Hepatocyte (in vitro differentiated cells): Measurements from ENCODE around the gene TBC1D5. TPM values are rescaled to one million over a fixed set of nuclear protein-coding genes. Genes with fewer than 3 reads are reported as not detected.
"Not testable (repeated sequence)": the region's sequence is repeated elsewhere in the genome, so short reads cannot be mapped to it uniquely, and the experiment has no call there.

Source experiments
- DNase-seq: peaks from one replicate; pipeline ENCODE4 v3.0.0-alpha.2; 2016; ENCODE audit warnings: low spot score
- H2AFZ ChIP-seq: fragments of 200-600 bp; sonication (generic); 2 replicates; pipeline ENCODE4 v1.6.0; 2016; ENCODE audit warnings: antibody characterized with exemption, mild to moderate bottlenecking
- H3K27ac ChIP-seq: fragments of 200-600 bp; sonication (generic); 2 replicates; pipeline ENCODE4 v1.5.1; 2016; ENCODE audit warnings: mild to moderate bottlenecking
- H3K27me3 ChIP-seq: fragments of 200-600 bp; sonication (generic); 2 replicates; pipeline ENCODE4 v1.6.1; 2016
- H3K36me3 ChIP-seq: fragments of 200-600 bp; sonication (generic); replicated peaks from 2 replicates; pipeline ENCODE4 v1.5.1; 2016; ENCODE audit warnings: low read depth; ENCODE audit not compliant: insufficient read depth
- H3K4me1 ChIP-seq: fragments of 200-600 bp; sonication (generic); 2 replicates; pipeline ENCODE4 v1.5.1; 2016; ENCODE audit warnings: mild to moderate bottlenecking, moderate library complexity; ENCODE audit not compliant: insufficient read depth
- H3K4me2 ChIP-seq: fragments of 200-600 bp; sonication (generic); 2 replicates; pipeline ENCODE4 v1.6.0; 2016
- H3K4me3 ChIP-seq: fragments of 200-600 bp; sonication (generic); 2 replicates; pipeline ENCODE4 v1.5.1; 2016; ENCODE audit warnings: mild to moderate bottlenecking
- H3K79me2 ChIP-seq: fragments of 200-600 bp; sonication (generic); 2 replicates; pipeline ENCODE4 v1.6.0; 2017; ENCODE audit warnings: mild to moderate bottlenecking
- H3K9me2 ChIP-seq: fragments of 200-600 bp; sonication (generic); replicated peaks from 2 replicates; pipeline ENCODE4 v1.6.0; 2017; ENCODE audit warnings: mild to moderate bottlenecking; ENCODE audit not compliant: insufficient read depth
- H3K9me3 ChIP-seq: fragments of 200-600 bp; sonication (generic); 2 replicates; pipeline ENCODE4 v1.5.1; 2016; ENCODE audit warnings: low read depth, mild to moderate bottlenecking
- H4K20me1 ChIP-seq: fragments of 200-600 bp; sonication (generic); 2 replicates; pipeline ENCODE4 v1.6.0; 2016; ENCODE audit warnings: mild to moderate bottlenecking; ENCODE audit not compliant: insufficient read depth, poor library complexity, severe bottlenecking
- EZH2 ChIP-seq: fragments of 200-600 bp; sonication (generic); IDR thresholded peaks from 2 replicates; pipeline ENCODE4 v1.6.1; 2016; ENCODE audit warnings: antibody characterized with exemption, mild to moderate bottlenecking, borderline replicate concordance
- EZH2phosphoT487 ChIP-seq: fragments of 200-600 bp; sonication (generic); IDR thresholded peaks from one replicate; pipeline ENCODE4 v1.6.1; 2018; ENCODE audit warnings: antibody characterized with exemption, mild to moderate bottlenecking, low read depth, moderate library complexity; ENCODE audit not compliant: unreplicated experiment, severe bottlenecking
- whole genome bisulfite sequencing: methylation state at CpG from one replicate; pipeline ENCODE4 v1.1.6; 2016; ENCODE audit warnings: low lambda C conversion rate; ENCODE audit errors: missing lambda C conversion rate; 5-methylcytosine and 5-hydroxymethylcytosine counted together
- polyA plus RNA-seq: library from polyadenylated mRNA; unstranded; fragments of >200 nt; fragmentation: Nextera tagmentation; extraction: Ambion mirVana; gene quantifications from 2 replicates; pipeline ENCODE4 v1.2.1, GENCODE V29; 2016
- total RNA-seq: library from RNA; depleted of rRNA; stranded (reverse); fragments of >200 nt; gene quantifications from 2 replicates; pipeline ENCODE4 v1.2.3, GENCODE V29; 2014
- TF ChIP-seq, protein P1 (sequence below): fragments of 200-600 bp; sonication (generic); IDR thresholded peaks from 2 replicates; pipeline ENCODE4 v1.5.1; 2016; ENCODE audit warnings: antibody characterized with exemption, mild to moderate bottlenecking; ENCODE audit not compliant: poor library complexity

The TBC1D5 gene
- total and polyA plus RNA-seq, 2 experiments from 2014 or later, result 17.0 to 64.2 TPM

DNA sequence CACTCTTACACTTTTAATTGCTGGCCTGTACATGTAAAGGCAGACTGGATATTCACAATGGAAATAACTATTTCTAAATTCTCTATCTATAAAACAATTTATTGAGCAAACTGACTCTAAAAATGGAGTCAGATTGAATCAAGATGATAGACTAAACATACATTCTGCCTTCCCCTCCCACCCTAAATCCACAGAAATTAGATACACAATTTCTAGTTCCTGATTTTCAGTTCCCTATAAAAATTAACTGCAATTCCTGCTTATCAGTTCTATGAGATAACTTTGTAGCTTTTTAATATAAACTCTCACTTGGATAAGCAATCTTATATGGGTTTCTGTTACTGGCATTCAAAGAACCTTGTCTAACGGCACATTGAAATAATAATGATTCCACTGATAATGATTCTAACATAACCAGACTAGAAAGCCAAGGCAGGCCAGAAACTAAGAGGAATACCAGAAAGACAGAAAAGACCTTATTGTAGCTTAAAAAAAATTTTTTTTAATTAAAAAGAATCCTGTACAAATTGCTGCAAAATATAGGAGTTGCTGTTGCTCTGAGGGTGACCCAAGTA, 33.1 kb downstream of the TBC1D5 start:
- peaks cover 15% of the 10 kb centered on the region for H3K79me2 ChIP-seq
- H3K9me2 ChIP-seq, result no peaks in the 10 kb centered on the region
- TF ChIP-seq, protein P1, sequence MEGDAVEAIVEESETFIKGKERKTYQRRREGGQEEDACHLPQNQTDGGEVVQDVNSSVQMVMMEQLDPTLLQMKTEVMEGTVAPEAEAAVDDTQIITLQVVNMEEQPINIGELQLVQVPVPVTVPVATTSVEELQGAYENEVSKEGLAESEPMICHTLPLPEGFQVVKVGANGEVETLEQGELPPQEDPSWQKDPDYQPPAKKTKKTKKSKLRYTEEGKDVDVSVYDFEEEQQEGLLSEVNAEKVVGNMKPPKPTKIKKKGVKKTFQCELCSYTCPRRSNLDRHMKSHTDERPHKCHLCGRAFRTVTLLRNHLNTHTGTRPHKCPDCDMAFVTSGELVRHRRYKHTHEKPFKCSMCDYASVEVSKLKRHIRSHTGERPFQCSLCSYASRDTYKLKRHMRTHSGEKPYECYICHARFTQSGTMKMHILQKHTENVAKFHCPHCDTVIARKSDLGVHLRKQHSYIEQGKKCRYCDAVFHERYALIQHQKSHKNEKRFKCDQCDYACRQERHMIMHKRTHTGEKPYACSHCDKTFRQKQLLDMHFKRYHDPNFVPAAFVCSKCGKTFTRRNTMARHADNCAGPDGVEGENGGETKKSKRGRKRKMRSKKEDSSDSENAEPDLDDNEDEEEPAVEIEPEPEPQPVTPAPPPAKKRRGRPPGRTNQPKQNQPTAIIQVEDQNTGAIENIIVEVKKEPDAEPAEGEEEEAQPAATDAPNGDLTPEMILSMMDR, result no peak
- TF ChIP-seq EZH2phosphoT487 (no peak), EZH2 (no peak)
- WGBS, result 68% methylated on average over 1 of the region's 1 CpG
- H3K27me3 ChIP-seq, result no peaks in the 10 kb centered on the region
- no peak for DNase-seq
- H2AFZ ChIP-seq, result no peak overlapping the region
- H3K4me1 ChIP-seq, result no peaks in the 10 kb centered on the region
- H3K4me2 ChIP-seq, result no peak overlapping the region
- no peaks in the 10 kb centered on the region for H4K20me1 ChIP-seq
- H3K9me3 ChIP-seq, result no peaks in the 10 kb centered on the region
- no peaks in the 10 kb centered on the region for H3K36me3 ChIP-seq
- no peak overlapping the region for H3K27ac ChIP-seq
- H3K4me3 ChIP-seq, result no peak overlapping the region

DNA sequence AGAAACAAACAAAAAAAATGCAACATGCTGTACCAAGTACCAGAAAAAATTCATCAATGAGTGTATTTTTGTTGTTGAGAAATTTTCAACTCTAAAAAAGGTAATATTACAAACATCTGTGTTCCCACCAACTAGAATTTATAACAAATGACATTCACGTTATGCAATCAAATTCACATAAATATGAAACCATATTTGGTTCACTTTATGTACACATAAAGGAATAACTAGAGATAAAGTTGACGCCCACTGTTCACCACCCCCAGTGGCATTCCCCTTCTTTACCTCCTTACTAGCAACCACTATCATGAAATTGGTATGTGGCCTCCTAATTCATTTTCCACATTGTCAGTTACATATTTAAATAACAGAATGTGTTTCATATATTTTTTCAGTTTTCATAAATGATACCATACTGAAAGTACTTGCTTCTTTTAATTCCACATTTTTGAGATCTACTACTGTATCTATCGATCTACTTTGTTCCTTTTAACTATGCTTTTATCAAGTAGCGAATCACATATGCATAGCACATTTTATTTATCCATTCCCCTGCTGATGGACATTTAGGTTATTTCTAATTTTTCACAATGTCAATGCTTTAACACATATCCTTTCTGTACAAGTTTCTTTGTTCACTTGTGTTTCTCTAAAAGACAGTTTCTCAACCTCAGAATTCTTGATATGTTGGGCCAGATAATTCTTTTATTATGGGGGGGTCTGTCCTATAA, 34.5 kb downstream of the TBC1D5 start:
- H3K9me3 ChIP-seq, result no peaks in the 10 kb centered on the region
- no peaks in the 10 kb centered on the region for H3K9me2 ChIP-seq
- H3K27me3 ChIP-seq, result no peaks in the 10 kb centered on the region
- no peaks in the 10 kb centered on the region for H4K20me1 ChIP-seq
- H3K4me2 ChIP-seq, result no peak overlapping the region
- no peak overlapping the region for H2AFZ ChIP-seq
- WGBS, result 68% methylated on average over 4 of the region's 4 CpGs
- H3K27ac ChIP-seq, result no peak overlapping the region
- TF ChIP-seq, protein P1, result no peak
- TF ChIP-seq EZH2phosphoT487 (no peak), EZH2 (no peak)
- DNase-seq, result no peak
- H3K36me3 ChIP-seq, result no peaks in the 10 kb centered on the region
- H3K4me3 ChIP-seq, result no peak overlapping the region
- H3K4me1 ChIP-seq, result no peaks in the 10 kb centered on the region
- peaks cover 9% of the 10 kb centered on the region for H3K79me2 ChIP-seq

DNA sequence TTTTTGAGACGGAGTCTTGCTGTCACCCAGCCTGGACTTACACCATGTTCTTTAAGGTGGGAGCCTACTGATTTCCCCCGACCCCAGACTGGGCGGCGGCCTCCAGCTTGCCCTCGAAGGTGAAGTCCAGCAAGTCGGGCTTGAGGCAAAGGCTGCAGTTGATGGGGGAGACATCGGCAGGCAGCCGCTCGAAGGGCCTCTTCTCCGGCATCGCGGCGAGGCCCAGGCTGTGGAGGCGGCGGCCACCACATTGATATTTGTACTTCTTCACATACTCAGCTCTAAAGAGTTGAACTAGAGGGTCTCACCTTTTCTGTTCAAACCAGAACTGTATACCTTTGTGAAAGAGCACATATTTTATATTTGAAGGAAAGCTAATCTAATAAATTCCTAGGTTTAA, 36.4 kb downstream of the TBC1D5 start:
- not testable (repeated sequence) for H3K4me1 ChIP-seq

DNA sequence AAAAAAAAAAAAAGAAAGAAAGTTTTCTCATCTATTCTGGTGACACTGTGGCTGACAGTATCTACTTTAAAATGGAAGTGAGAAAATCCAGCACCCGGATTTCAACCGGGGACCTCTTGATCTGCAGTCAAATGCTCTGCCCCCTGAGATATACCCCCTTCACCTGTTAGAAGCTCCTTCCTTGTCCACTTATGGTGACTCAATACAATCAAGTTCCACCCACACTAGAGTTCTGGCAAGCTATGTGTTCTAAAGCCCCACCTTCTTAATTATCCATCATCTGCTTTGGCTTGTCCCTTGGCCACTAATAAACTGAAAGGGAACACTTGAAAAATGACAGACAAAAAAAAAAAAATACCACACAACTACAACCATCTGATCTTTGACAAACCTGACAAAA, 42.6 kb downstream of the TBC1D5 start:
- not testable (repeated sequence) for H3K36me3 ChIP-seq, H3K27me3 ChIP-seq, H3K4me1 ChIP-seq, H3K27ac ChIP-seq, DNase-seq, H3K4me3 ChIP-seq, H3K9me2 ChIP-seq, H4K20me1 ChIP-seq, H3K79me2 ChIP-seq, H3K4me2 ChIP-seq, H3K9me3 ChIP-seq, H2AFZ ChIP-seq
- 96% methylated on average over 2 of the region's 2 CpGs for WGBS

More for the DNA sequence above, 36.4 kb downstream of the TBC1D5 start:
- not testable (repeated sequence) for H3K9me2 ChIP-seq, DNase-seq, H3K79me2 ChIP-seq, H3K27me3 ChIP-seq, H2AFZ ChIP-seq, H3K27ac ChIP-seq, H3K4me3 ChIP-seq, H3K36me3 ChIP-seq, H3K9me3 ChIP-seq, H3K4me2 ChIP-seq, H4K20me1 ChIP-seq
- WGBS, result 96% methylated on average over 15 of the region's 15 CpGs

DNA sequence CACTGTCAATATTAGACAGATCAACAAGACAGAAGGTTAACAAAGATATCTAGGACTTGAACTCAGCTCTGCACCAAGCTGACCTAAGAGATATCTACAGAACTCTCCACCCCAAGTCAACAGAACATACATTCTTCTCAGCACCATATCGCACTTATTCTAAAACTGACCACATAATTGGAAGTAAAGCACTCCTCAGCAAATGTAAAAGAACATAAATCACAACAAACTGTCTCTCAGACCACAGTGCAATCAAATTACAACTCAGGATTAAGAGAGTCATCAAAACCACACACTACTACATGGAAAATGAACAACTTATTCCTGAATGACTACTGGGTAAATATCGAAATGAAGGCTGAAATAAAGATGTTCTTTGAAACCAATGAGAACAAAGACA, 46.8 kb downstream of the TBC1D5 start:
- H3K27me3 ChIP-seq, H3K4me3 ChIP-seq, H3K4me2 ChIP-seq, H3K9me3 ChIP-seq, H2AFZ ChIP-seq, H4K20me1 ChIP-seq, H3K4me1 ChIP-seq, H3K9me2 ChIP-seq, H3K27ac ChIP-seq, DNase-seq, H3K36me3 ChIP-seq: not testable (repeated sequence)
- WGBS, result 96% methylated on average over 2 of the region's 2 CpGs
- peaks cover 24% of the 10 kb centered on the region for H3K79me2 ChIP-seq

DNA sequence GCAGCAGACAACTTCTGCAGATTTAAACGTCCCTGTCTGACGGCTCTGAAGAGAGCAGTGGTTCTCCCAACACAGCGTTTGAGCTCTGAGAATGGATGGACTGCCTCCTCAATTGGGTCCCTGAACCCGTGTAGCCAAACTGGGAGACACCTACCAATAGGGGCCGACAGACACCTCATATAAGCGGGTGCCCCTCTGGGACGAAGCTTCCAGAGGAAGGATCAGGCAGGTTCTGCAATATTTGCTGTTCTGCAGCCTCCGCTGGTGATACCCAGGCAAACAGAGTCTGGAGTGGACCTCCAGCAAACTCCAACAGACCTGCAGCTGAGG, 48.8 kb downstream of the TBC1D5 start:
- not testable (repeated sequence) for H3K36me3 ChIP-seq, H3K4me3 ChIP-seq, H3K9me3 ChIP-seq, H3K27ac ChIP-seq, H2AFZ ChIP-seq, DNase-seq, H3K9me2 ChIP-seq, H3K27me3 ChIP-seq, H4K20me1 ChIP-seq, H3K4me1 ChIP-seq, H3K4me2 ChIP-seq
- H3K79me2 ChIP-seq, result peaks cover 25% of the 10 kb centered on the region
- WGBS, result 95% methylated on average over 8 of the region's 8 CpGs
